Body of pancreas (tissue), 4 donors: ENCODE measurements around the gene UBE2B.

Experiments used
- CTCF ChIP-seq, 7 experiments: fragments of 450-650 bp in 4 of 7; fragments of 200-600 bp in 3 of 7; sonication (generic) in 3 of 7; IDR thresholded peaks; one replicate each; pipeline ENCODE4 v1.5.1; 2016 to 2019; ENCODE audit warnings: antibody characterized with exemption in 7 of 7
- POLR2A ChIP-seq, 3 donors: fragments of 450-650 bp; IDR thresholded peaks; one replicate each; pipeline ENCODE4 v1.6.1; 2016; ENCODE audit warnings: antibody characterized with exemption in 3 of 3, mild to moderate bottlenecking in 2 of 3

- no peak for TF ChIP-seq CTCF (IDR thresholded peaks at IDR 0.05)
- no peak for TF ChIP-seq POLR2A (IDR thresholded peaks at IDR 0.05)
Measured at GRCh38 chr5:134370311-134370870, 978 bp upstream of the UBE2B start.
